Inflammatory macrophage treated with lipopolysaccharide for 1 hour (primary cell): Measurements from ENCODE around the gene SCYGR7.
A peak's percentile ranks its signal among the peaks of the same experiment; 100 is the strongest.

ENCODE experiments used
- DNase-seq, 2 donors: peaks; one replicate each; pipeline ENCODE4 v3.0.0-alpha.2; 2020 to 2022

The SCYGR7 gene

DNA sequence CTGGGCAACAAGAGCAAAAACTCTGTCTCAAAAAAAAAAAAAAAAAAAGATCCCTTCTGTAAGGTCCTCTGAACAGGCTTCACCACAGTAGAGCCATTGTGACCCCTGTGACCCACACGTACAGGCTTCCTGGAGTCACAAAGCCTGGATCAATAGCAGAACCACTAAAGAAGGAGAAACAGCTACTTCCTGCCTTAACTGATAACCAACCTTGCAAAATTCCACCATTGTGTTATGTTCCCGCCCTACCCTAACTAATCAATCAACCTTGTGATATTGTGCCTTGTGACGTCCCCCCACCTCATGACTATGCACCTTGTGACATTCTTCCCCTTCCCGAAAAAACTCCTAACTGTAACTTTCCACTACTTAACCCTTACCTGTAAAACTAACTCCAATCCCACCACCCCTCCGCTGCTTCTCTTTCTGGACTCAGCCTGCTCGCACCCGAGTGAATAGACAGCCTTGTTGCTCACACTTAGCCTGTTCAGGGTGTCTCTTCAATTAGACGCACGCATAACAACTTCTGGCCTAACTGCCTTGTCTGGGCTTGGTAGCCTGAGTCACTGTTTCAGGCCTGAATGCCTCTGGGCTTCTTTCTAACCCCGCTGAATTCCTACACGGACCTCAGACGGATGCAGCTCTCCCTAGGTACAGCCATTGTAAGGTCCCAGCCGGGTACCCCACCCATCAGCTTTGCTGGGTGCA, 31.4 kb downstream of the SCYGR7 start:
- no peak for DNase-seq

DNA sequence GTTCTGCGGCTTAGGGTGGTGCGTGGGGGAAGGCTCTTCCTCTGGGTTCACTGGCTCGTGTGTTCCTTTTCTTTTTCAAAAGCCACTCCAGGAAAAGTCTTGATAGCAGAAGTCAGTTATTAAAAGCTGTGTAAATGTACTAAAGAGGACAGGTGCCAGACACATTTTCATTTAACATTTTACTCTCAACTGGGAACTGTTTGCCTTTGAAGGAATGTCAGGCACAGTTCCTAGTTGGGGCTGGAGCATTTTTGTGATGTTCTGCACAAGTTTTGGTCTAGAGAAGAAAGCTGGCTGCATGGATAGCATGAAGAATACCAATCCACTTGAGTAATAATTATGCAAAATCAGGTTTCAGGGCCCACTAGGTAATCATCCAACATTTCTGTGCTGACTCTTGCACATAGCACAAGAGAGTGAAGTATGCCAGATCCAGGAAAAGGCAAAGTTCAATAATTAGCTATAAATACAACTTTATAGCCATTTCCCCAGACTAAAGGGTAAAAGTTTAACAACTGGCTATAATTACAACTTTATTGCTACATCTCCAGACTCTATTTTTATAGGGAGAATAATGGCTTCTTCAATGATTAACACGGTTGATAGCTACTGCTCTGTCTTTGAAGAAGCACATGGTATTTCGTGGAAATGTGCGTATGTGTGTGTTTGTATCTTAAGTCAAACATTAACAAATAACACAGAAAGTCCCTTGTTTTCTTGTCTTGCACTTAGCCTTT, 33.8 kb downstream of the SCYGR7 start:
- no peak for DNase-seq

DNA sequence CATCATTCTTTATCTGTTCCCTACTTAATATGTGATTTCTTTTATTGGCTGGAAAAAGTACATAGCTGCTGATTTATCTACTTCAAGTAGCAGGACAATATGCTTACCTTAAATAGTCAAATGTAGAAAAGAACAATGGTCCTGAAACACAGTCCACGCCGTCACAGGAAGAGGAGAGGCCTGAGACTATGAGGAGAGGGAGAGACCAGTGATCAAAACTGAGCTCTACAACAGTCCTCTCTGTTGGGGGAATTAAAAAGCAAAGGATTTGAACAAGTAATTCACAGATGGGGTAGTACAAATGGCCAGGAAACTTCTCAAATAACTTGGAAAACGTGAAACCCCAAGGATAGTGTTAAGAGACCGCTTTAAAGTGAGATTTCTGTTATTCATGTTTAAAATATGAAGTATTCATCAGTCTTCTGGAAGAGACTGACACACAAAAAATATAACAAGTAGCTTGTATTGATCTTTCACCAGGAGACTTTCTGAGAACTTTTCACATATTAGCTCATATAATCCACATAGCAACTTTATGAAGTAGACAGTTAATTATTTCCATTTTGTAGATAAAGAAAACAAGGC, 37.7 kb downstream of the SCYGR7 start:
- no peak for DNase-seq

DNA sequence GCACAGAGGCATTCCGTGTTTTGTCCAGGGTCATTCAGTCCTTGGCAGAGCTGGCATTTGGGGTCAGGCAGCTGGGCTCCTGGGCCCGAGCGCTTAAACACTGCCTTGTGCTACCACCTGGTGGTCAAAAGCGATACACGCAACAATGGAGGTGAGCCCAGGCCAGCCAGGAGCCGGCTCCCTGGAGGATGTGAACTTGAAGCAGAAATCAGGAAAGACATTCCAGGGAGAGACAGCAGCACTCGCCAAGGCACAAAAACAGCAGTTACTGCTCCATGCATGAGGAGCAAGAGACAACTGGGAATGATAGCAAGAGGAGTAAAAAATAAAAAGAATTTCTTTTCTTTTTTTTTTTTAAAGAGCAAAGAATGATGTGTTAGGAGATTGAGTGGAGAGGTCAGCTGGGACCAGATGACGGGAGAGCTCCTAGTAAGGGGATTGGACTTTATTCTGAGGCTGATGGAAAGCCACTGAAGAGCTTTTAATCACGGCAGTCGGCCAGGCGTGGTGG, 38.3 kb downstream of the SCYGR7 start:
- DNase-seq, result peak; percentile 31 to 76

DNA sequence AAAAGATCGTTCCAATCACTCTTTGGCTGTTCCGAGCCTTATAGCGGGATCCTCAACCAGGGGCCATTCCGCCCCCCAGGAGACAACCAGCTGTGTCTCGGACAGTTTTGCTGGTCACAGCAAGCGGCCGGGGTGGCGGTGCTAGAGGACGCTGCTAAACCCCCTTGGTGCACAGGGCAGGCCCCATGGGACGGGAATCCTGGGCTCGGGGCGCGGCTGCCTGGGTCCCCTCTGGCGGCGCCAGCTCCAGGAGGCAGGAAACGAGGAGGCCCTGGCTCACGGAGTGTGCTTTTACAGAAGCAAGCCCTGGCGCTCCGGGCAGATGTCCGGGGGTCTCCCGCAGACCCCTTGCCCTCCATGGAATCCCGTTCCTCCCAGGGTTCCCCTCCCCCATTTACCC, 39.7 kb downstream of the SCYGR7 start:
- DNase-seq, result no peak

DNA sequence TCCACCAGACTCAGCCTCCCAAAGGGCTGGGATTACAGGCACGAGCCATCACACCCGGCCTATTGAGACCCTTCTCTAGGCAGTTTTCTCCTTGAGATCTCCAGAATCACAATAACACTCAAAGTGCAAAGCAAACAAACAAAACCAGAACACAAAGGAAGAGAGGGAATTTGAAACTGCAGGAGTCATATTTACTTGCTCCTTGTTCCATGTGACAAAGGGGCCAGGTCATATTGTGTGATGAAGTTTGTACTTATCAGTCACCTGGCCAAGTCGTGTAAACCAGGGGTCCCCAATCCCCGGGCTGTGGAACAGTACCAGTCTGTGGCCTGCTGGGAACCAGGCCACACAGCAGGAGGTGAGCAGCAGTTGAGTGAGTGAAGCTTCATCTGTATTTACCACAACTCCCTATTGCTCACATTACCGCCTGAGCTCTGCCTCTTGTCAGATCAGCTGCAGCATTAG, 44.1 kb downstream of the SCYGR7 start:
- no peak for DNase-seq

DNA sequence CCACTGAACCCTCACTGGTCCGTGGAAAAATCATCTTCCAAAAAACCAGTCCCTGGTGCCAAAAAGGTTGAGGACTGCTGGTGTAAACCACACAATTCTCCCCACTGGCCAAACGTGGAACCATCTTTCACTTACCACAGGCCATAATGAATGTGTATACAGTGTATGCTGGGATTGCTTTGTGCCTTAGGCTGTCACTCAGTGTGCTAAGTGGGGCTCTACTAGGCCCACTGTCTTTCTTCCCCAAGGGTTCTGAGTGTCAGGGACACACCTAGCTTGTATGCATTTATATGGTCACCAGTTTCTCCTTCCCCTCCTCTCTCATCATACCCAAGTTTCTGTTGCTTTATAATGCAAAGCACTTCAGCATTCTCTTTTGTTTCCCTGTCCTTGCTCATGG, 44.8 kb downstream of the SCYGR7 start:
- no peak for DNase-seq

DNA sequence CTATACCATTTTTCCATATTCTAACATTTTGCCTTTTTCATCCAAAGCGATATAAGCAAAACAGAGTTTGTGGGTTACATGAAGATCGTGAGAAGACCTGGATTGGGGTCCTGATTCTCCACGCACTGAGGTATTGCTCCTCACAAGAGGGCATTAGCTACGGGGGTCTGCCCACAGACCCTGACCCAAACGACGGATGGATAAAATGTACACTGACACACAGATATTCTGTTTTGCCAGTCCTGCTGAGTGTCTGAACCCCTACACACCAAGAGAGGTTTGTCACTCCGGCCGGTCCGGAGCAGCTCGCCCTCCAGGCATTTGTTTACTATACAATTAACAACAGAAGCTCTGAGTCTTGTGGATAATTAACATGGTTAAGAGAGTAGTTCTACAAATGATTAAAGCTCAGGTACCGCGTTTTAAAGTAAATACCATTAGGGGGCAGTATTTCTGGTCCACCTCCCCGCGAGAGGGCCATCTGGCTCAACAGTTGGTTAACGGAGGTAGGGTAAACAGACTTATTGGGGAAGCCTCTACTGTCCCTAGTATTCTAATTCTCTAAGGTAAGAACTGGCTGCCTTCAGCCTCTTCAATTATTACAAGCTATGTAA, 46.0 kb downstream of the SCYGR7 start:
- DNase-seq, result peak in 1 of 2 donors; percentile 54

DNA sequence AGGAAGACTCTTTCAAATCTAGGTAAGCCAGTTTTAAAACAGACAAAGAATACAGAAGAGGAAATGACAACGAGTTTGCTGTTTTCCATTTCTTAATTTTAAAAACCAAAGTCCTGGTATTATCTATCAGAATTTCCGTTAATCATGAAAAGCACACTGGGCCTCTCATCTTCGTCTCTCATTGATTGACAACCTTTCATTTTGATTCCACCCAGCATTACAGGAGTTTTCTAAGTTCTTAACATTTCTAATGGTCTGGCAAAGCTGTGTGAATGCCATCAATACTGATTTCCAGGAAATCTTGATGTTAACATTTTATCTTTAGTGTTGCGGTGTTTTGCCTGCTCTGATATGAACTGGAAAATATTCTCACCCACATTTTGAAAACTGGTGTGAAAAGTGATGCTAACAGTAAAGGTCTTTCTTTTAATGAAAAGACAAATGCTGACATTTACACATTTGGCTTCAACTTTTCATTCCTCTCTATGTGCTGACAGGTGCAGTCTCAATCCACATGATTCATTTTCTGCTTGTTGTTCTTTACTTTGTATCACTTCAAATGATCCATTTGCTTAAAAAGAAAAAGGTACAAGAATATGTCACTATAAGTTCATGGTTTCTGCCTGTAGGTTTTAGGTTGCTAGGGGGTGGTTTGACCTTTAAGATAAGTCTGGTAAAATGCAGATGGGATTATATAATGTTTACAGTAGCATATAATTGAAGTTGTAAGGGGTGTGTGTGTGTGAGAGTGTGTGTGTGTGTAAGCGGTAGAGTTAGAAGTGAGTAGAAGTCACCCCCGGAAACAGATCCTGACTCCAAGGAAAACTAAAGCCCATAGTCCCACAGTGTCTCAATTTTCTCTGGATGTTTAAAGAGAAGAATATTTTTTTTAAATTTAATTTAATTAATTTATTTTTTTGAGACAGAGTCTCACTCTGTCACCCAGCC, 47.0 kb downstream of the SCYGR7 start:
- DNase-seq, result no peak
